Progenitor cell of endocrine pancreas (in vitro differentiated cells): ENCODE results near the gene FOCAD. TPM values are rescaled to one million over a fixed set of nuclear protein-coding genes. Genes with fewer than 3 reads are reported as not detected.

Source experiments
- DNase-seq: peaks from one replicate; pipeline ENCODE4 v3.0.0; 2021; ENCODE audit warnings: low spot score; ENCODE audit not compliant: unreplicated experiment
- H3K27ac Mint-ChIP-seq: 2 replicates; pipeline ENCODE4 v1.8.0; 2021; ENCODE audit warnings: mild to moderate bottlenecking, moderate library complexity, mixed read lengths
- H3K27me3 Mint-ChIP-seq: 2 replicates; pipeline ENCODE4 v1.8.0; 2021; ENCODE audit warnings: mixed read lengths
- H3K36me3 Mint-ChIP-seq: 2 replicates; pipeline ENCODE4 v1.8.0; 2022; ENCODE audit warnings: mixed read lengths; ENCODE audit not compliant: insufficient read depth
- H3K4me1 Mint-ChIP-seq: 2 replicates; pipeline ENCODE4 v1.8.0; 2021; ENCODE audit warnings: low read depth, mixed read lengths
- H3K4me3 Mint-ChIP-seq: 2 replicates; pipeline ENCODE4 v1.8.0; 2021; ENCODE audit warnings: low read depth, mild to moderate bottlenecking, moderate library complexity, mixed read lengths
- H3K9me3 Mint-ChIP-seq: 2 replicates; pipeline ENCODE4 v1.8.0; 2021; ENCODE audit warnings: low read depth, mixed read lengths
- total RNA-seq: library from RNA; stranded (reverse); gene quantifications from 2 replicates; pipeline ENCODE4 v1.2.1, GENCODE V29; 2021
- TF ChIP-seq, protein P1 (sequence below): fragments of 200-600 bp; sonication (generic); IDR thresholded peaks from one replicate; pipeline ENCODE4 v1.5.0; 2021; ENCODE audit warnings: antibody characterized with exemption, mild to moderate bottlenecking; ENCODE audit not compliant: unreplicated experiment

FOCAD gene
- total RNA-seq, 1 donor from 2014 or later, result 68.2 TPM

DNA sequence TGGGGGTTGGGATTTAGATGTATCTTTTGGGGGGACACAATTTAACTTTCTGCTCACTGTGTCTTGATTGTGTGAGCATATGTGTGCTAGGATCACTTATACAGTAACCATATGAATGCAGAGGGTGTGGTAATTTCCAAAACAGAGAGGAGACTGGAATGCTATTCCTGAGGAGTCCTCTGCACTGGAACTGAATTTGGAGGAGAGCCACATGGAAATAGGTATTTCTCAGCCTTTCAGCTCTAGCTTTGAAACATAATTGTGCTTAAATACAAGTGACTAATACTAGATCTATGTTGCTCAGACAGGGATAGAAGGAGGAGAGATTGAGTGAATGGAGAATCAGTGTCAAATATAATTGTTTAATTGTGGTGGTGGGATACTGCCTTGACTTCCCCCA, 45.5 kb downstream of the FOCAD start:
- Mint-ChIP-seq H3K27me3 (no peaks in the 10 kb centered on the region), H3K4me3 (no peak overlapping the region), H3K36me3 (peaks cover 4% of the 10 kb centered on the region), H3K27ac (no peak overlapping the region), H3K4me1 (peaks cover 2% of the 10 kb centered on the region), H3K9me3 (no peaks in the 10 kb centered on the region)
- TF ChIP-seq, protein P1, sequence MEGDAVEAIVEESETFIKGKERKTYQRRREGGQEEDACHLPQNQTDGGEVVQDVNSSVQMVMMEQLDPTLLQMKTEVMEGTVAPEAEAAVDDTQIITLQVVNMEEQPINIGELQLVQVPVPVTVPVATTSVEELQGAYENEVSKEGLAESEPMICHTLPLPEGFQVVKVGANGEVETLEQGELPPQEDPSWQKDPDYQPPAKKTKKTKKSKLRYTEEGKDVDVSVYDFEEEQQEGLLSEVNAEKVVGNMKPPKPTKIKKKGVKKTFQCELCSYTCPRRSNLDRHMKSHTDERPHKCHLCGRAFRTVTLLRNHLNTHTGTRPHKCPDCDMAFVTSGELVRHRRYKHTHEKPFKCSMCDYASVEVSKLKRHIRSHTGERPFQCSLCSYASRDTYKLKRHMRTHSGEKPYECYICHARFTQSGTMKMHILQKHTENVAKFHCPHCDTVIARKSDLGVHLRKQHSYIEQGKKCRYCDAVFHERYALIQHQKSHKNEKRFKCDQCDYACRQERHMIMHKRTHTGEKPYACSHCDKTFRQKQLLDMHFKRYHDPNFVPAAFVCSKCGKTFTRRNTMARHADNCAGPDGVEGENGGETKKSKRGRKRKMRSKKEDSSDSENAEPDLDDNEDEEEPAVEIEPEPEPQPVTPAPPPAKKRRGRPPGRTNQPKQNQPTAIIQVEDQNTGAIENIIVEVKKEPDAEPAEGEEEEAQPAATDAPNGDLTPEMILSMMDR, result no peak
- DNase-seq, result no peak

DNA sequence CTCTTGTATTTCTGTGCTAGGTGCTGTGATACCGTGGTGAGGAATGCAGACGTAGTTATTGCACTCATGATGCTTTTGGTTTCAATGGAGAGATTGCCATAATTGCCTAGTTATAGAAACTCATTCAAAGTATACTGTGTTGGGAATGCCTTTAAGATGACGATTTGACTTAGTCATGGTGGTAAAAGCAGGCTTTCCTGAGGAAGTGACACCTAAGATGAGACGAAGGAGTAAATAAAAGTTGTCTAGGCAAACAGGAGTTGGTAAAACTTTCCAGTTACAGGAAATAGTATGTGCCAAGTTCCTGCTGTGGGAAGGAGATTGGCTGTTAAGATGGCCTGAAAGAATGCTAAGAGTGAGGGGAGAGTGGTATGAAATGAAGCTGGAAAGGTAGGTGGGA, 48.1 kb downstream of the FOCAD start:
- peaks cover 10% of the 10 kb centered on the region for H3K36me3 Mint-ChIP-seq
- H3K4me1 Mint-ChIP-seq, result no peaks in the 10 kb centered on the region
- no peaks in the 10 kb centered on the region for H3K27me3 Mint-ChIP-seq
- no peak overlapping the region for H3K27ac Mint-ChIP-seq
- TF ChIP-seq, protein P1, result no peak
- no peaks in the 10 kb centered on the region for H3K9me3 Mint-ChIP-seq
- no peak for DNase-seq
- no peak overlapping the region for H3K4me3 Mint-ChIP-seq

DNA sequence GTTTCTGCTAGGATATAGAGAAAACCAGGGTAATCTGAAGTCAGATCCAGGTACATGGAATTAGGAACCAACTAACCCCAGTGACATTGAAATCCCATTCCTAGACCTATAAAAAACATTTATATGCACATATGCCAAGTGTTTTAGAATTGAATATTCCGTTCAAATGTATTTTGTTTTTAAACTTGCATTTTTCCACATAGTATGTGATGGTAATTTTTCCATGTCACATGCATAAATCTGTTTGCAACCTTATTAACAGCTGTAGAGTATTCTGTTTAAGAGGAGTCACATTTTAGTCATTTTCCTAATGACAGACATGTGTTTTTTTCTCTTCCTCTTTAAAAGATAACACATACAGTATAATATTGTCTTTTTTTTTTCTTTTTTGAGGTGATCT, 50.2 kb downstream of the FOCAD start:
- H3K4me1 Mint-ChIP-seq, result no peaks in the 10 kb centered on the region
- TF ChIP-seq, protein P1, result no peak
- H3K9me3 Mint-ChIP-seq, result no peaks in the 10 kb centered on the region
- peaks cover 19% of the 10 kb centered on the region for H3K36me3 Mint-ChIP-seq
- no peak for DNase-seq
- no peak overlapping the region for H3K27ac Mint-ChIP-seq
- H3K4me3 Mint-ChIP-seq, result no peak overlapping the region
- H3K27me3 Mint-ChIP-seq, result no peaks in the 10 kb centered on the region

DNA sequence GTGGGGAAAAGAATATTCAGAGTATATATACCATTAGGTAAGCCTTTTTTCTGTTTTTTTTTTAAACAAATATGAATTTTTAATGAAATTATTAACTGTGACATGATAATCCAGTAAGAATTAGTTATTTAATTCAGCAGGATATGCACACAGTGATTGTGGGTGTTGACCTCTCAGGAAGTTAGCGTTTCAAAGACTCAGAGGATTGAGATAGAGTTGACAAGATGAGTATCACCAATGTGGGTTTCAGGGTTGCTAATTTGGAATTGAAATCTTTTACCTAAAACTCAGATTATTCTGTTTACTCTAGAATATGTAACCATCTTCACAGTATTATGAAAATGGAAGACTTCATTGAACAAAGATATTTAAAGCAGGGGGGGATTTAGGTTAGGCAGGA, 56.2 kb downstream of the FOCAD start:
- H3K27me3 Mint-ChIP-seq, result no peaks in the 10 kb centered on the region
- TF ChIP-seq, protein P1, result no peak
- peaks cover 7% of the 10 kb centered on the region for H3K4me1 Mint-ChIP-seq
- no peak for DNase-seq
- peaks cover 22% of the 10 kb centered on the region for H3K36me3 Mint-ChIP-seq
- H3K27ac Mint-ChIP-seq, result no peak overlapping the region
- H3K4me3 Mint-ChIP-seq, result no peak overlapping the region
- H3K9me3 Mint-ChIP-seq, result no peaks in the 10 kb centered on the region

DNA sequence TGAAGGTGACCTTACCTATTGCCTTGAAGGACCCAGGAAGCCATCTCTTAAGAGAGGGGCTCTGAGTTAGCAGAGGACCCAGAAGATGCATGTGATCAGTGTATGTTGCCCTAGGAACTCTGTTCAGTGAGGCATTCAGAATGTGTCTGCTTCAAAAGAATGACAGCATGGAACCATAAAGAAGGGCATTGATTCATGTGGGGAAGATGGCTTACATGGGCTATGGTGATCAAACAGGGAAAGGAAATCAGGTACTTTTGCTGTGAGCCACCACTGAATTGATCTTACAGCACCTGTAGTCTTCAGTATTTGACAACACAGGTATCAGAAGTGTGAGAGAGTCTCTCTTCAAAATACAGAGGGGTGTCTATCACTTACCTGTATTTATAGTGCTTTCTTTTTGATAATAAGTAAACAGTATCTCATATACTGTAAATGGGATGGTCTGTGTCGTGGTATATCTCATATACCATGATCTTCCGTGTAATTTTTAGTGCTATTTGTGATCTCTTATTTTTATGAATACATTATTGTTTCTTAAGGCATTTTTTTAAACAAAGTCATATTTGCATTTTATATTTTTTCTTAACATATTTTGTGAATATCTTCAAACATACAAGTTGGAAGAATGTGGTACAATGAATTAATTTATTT, 57.0 kb downstream of the FOCAD start:
- DNase-seq, result no peak
- no peak overlapping the region for H3K4me3 Mint-ChIP-seq
- TF ChIP-seq, protein P1, result no peak
- no peaks in the 10 kb centered on the region for H3K9me3 Mint-ChIP-seq
- peaks cover 20% of the 10 kb centered on the region for H3K36me3 Mint-ChIP-seq
- no peak overlapping the region for H3K27ac Mint-ChIP-seq
- no peaks in the 10 kb centered on the region for H3K27me3 Mint-ChIP-seq
- H3K4me1 Mint-ChIP-seq, result peaks cover 13% of the 10 kb centered on the region
